Measurements from ENCODE around the gene TNFRSF1A.
A peak's percentile ranks its signal among the peaks of the same experiment; 100 is the strongest.

TNFRSF1A gene

DNA sequence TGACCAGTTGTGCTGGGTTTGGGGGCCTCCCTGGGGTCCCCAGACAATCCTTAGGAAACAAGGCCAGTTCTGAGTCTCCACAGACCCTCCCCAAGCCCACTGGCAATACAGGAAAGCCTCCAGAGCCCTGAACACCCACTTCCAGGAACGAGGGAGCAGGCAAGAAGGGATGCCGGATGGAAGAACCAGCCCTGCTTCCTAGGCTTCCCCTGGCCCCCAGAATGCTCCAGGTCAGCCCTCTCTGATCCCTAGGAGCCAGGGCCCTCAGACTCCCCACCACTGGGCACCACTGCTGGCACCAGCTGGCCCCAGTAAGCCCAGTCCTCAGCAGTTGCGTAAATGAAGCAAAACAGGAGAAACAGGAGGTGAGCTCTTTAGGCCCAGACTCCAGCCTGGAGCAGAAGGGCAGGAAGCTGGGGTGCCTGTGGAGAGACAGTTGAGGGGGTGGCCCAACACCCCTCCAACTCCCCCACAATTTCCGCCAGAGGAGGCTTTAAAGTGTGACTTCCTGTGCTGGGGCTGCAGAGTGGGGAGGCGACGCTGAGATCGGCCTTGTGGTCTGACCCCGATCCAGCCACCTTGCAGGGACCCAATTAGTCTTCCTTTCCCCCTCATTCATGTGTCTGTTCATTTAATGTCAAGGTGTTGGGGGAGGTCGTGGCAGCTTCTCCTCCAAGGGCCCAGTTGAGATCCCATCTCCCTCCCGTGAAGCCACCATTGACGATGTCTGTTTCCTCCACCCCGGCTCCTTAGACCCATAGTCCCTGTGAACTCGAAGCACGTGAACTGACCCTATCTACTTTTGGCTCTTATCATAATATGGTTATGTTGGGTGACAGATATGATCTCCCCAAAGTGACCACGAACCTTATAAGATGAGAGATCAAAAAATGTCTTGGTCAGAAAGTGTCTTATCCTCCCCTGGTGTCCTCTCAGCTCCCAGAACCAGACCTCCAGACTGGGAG is 4.7 kb downstream of the TNFRSF1A start:
- no peak for DNase-seq (ENCODE audit: low read depth)

DNA sequence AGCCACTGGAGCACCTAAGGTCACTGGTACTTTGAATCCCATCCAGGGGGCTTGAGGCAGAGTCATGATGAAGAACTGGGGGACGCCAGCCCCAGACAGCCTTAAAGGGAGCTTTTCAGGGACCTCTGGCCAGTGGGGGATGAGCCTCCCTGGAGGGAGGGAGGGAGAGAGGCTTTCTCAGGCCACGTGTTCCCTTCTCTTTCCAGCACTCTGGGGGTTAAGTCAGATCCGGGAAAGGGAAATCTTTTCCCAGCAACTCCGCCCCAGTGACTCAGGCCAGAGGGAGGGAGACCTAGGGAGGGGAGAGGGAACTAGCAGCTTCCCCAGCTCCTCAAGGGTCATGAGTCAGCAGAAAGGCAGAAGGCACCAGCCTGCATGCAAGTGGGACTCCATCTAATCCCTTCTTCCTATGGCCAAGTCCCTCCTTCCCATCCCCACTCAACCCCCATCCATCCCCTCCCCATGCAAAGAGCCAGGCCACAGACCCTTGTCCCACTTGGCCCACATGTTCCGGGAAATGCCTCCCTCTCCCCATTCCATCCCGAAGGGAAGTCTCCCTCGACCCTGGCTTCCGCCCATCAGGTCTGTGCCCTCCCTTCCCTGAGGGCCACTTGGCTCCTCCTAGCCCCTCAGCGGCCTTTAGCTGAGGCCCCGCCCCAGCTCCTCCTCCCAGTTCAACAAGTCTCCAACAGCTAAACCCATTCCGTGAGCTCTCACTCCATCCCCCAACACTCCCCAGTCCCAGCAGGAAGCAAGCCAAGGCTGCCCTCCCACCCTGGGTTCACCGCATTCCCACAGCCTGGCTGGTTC is 5.6 kb downstream of the TNFRSF1A start:
- DNase-seq (ENCODE audit: low read depth): peak; percentile 100

DNA sequence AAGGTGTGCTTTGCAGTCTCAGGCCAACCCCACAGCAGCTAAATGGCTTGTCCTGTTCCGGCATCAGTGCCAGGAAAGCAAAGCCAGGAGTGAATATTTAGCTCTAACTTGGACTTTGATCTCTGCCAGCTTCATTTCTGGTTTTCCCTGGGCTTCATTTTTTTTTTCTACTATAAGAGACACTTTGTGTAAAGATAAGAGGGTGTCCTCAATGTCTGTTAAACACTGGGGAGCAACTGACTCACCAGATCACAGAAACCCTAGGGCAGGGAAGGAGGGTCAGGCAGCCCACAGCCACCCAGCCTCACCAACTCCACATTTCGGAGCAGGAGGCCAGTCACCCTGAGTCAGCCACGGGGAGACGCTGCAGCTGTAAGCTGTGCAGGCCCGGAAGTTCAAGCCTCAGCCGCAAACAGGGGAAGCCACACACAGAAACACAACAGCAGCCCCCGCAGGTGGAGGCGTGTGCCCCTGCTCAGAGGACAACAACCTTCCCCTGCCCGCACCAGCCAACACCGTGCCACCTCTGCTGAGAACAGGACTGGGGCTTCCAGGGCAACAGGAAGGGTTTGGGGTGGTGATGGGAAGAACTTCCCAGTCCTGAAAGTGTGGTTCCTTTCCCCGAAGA is 6.3 kb downstream of the TNFRSF1A start:
- DNase-seq (ENCODE audit: low read depth): peak; percentile 53

DNA sequence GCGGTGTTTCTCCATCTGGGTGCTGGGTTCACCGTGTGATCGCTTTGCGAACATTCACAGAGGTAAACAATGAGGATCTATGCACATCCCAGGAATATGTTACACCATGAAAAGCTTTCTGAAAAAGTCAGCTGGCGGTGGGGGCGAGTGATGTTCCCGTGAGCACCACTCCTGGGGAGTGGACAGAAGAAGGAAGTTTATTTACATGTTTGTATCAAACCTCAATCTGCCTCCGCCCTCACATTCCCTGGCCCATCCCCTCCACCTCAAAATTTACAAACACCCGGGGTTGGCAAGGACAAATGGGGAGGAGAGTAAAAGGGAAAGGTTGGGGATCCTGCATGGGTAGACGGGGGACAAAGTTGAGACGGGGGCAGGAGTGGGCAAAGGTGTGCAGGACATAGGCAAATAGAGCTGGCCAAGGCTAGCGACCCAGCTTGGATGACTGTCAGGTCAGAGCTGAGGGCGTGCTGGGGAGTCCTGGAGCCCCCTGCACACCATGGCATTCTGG is 6.9 kb downstream of the TNFRSF1A start:
- DNase-seq (ENCODE audit: low read depth): no peak

DNA sequence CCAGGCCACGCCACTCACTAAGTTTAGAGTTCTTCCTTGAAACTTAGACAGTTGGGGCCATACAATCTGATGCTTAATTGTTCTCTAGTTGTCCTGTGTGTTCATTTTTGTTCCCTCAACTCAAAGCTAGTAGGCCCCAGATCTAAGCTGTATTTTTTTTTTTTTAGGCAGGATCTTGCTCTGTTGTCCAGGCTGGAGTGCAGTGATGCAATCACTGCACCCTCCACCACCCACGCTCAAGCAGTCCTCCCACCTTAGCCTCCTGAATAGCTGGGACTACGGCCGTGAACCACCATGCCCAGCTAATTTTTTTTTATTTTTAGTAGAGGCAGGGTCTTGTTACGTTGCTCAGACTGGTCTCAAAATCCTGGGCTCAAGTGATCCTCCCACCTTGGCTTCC is 7.5 kb downstream of the TNFRSF1A start:
- no peak for DNase-seq (ENCODE audit: low read depth)

DNA sequence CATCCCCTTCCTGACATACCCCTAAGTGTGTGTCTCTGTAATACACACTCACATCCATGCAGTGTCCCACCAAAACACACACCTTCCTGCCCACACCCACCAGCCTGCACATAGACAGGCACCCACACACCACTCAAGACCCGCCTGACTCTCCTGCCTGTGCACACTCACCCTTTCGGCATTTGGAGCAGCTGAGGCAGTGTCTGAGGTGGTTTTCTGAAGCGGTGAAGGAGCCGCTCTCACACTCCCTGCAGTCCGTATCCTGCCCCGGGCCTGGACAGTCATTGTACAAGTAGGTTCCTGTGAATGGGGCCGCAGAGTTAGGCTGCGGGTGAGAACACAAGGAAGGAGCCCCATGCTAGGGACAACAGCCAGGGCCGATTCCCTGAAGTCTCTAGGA is 8.3 kb downstream of the TNFRSF1A start:
- no peak for DNase-seq (ENCODE audit: low read depth)

DNA sequence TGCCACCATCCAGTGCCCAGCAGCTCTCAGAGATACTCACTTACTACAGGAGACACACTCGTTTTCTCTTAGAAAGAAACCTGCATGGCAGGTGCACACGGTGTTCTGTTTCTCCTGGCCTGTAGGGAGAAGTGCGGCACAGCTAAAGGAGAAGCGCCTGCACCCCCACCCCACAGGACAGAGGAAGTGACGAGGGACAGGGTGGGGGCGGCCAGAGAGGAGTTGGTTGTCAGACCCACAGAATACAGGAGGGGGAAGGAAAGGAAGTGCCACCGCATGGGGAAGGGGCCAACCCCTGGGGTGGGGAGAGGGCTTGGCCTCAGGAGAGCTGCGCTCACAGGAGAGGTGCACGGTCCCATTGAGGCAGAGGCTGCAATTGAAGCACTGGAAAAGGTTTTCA is 8.8 kb downstream of the TNFRSF1A start:
- no peak for DNase-seq (ENCODE audit: low read depth)

DNA sequence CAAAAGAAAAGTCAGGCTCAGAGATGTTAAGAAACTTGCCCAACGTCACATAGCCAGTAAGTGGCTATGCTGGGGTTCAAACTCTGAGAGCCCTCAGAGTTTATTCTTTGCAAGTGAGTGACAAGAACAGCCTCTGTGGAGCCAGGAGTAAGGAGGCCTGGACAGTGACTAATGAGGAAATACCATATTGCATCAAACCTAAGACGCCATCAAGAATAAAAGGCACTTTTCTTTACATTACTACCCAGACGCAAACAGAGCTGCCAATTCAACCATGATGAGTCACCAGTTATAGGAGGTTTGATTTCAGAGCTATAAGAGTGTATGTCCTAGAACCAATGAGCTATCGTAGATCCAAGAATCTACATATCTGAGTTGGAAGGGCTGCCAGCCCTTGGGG is 9.4 kb downstream of the TNFRSF1A start:
- peak; percentile 77 for DNase-seq (ENCODE audit: low read depth)

DNA sequence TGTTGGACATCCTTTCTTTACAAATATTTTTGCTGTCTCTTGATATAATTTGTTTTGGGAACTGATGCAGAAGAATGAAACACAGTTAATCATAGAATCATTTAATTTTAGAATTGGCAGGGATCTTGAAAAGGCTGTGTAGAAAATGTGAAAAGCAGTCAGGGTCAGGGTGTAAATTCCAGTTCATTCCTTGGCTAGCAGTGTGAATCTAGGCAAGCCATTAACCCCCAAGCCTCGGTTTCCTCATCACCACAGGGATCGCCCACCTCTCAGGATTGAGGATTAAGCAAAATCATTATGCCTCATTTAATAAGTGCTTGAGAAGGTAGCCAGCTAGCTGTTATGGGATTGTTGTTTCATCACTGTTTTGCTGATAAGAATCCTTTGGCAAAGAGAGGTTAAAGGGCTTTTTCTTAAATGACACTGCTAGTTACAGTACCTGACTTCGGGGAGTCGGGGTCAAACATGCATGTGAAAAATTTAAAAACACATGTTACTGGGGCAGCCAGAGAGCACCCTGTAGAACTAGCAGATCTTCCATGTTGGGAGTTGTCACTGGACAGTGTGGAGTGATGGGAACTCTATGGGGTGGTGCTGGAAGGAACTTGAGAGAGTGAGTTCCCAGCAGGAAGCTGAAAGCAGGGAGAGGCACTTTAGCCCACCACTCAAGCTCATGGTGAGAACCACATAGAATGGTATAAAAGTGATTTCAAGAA is 10.7 kb downstream of the TNFRSF1A start:
- DNase-seq (ENCODE audit: low read depth): no peak

DNA sequence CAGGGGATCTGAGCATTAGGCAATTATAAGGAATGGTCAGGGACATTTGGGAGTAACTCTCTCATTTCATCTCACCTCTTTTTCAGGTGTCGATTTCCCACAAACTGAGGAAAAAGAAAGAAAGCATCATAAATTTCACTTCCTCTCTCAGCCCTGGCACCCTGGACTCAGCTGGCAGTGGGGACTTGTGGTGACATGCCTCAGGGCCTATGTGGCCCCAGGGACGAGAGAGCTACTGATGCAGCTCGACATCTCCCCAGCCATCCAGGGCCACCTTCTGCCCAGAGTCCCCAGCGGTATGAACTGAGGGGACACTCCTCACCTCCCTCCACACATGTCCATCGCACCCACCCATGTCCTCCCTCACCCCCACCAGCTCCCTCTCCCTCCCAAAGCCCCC is 11.7 kb downstream of the TNFRSF1A start:
- no peak for DNase-seq (ENCODE audit: low read depth)

DNA sequence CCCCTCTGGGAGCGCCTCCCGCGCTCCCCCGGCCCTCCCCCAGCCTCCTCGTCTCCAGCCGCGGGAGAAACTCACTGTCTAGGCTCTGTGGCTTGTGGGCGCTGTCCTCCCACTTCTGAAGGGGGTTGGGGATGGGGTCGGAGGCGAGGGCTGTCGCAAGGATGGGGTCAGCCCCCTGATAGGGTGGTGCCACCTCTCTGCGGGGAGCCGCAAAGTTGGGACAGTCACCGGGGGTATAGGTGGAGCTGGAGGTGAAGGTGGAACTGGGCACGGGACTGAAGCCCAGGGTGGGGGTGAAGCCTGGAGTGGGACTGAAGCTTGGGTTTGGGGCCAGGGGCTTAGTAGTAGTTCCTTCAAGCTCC is 12.2 kb downstream of the TNFRSF1A start:
- DNase-seq (ENCODE audit: low read depth): no peak

DNA sequence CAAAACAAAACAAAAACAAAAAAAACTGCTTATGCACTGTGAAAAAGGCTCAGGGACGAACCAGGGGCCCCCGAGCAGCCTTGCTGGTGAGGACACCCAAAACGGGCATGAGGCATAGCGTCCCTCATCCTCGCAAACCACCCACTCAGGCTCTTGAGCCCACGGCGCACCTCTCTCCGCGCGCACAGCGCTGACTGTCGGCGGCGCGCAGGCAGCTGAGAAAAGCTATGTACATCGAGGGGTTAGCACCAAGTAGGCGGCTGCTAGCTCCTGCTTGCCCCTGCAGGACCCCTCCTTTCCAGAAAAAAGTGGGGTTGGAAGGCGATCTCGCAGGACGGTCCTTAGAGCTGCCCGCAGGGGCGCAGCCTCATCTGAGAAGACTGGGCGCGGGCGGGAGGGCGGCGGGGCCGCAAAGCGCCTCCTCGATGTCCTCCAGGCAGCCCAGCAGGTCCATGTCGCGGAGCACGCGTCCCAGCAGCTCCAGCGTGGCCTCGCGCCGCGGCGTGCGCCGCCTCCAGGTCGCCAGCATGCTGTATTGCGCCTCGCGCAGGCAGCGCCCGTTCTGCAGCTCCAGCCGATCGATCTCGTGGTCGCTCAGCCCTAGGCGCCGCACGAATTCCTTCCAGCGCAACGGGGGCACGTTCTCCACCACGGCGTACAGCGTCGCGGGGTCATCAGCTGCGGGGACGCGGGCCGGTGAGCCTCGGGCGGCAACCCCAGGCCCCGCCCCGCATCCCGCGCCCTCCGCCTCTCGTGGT is 12.8 kb downstream of the TNFRSF1A start:
- DNase-seq (ENCODE audit: low read depth): no peak

DNA sequence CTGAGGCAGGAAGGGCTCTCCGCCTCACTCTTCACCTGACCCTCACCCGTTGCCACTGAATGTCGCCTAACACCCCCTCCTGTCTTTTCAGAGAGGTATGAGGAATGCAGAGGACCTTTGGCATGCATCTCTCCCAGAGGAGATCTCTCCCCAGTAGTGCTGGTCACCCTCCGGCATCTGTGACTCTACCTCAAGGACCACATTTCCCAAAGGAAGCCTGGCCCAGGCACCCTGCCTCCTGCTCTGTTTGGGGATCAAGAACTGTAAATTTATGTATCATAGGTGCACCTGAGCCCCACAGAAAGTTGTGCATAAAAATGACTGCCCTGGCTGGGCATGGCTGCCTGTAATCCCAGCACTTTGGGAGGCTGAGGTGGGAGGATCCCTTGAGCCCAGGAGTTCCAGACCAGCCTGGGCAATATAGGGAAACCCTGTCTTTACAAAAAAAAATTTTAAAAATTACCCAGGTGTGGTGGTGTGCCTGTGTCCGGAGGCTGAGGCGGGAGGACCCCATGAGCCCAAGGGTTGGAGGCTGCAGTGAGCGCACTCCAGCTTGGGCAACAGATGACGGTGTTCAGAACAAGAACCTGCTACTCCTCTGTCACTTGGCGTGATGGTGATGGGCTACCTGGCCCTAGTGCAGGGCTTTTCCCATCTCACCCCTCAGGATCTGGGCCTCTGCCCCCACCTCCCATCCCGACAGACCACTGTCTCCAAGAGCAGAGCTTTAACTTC is 13.7 kb downstream of the TNFRSF1A start:
- no peak for DNase-seq (ENCODE audit: low read depth)

DNA sequence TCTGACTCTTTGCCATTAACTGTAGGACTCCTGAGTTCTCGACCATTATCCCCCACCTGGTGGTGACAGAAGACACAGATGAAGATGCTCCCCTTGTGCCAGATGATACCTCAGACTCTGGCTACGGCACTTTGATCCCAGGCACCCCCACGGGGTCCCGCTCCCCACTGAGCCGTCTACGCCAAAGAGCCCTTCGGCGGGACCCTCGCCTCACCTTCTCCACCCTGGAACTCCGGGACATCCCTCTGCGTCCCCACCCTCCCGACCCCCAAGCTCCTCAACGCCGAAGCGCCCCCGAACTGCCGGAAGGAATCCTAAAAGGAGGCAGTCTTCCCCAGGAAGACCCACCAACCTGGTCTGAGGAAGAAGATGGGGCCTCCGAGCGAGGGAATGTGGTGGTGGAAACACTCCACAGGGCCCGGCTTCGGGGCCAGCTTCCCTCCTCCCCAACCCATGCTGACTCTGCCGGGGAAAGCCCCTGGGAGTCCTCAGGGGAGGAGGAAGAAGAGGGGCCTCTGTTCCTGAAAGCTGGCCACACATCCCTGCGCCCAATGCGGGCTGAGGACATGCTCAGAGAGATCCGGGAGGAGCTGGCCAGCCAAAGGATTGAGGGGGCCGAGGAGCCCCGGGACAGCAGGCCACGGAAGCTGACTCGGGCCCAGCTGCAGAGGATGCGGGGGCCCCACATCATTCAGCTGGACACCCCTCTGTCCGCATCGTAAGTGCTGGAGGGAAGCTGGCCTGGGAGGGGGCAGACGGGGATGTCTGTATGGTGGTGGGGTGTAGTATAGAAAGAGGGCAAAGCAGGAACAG is 14.4 kb downstream of the TNFRSF1A start:
- no peak for DNase-seq (ENCODE audit: low read depth)

DNA sequence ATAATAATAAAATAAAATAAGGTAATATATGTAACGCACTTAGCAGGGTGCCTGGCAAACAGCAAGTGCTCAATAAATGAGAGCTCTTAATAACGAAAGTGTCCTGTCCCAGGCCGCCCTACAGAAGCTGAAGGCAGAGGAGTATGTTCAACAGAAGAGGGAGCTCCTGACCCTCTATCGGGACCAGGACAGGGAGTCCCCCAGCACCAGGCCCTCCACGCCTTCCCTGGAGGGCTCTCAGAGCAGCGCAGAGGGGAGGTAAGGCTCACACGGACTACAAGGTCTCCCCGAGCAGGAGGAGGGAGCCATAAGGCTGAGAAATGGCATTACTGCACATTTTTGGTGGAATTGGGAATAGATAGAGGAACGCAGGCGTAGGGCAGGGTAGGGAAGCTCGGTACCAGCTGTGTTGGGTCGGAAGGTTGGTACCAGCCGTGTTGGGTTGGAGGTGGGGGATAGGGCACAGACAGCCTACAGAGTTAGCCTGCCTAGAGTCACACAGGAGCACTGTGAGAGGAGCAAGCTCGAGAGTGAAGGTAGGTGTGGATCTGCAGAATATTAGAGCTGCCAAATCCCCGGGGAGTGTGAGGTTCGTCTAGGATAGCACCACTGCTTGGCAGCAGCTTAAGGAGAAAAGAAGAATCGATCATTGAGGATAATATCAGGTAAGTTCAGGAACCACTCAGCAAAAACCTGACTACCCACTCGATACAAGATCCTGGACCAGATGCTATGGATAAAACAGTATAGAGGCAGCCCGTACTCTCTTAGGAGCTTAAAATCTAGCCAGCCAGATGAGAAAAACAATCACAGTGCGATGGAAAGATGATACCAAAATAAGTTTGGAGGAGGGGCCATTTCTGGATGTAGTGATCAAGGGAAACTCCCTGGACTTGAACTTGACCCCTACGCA is 15.3 kb downstream of the TNFRSF1A start:
- DNase-seq (ENCODE audit: low read depth): peak; percentile 63

DNA sequence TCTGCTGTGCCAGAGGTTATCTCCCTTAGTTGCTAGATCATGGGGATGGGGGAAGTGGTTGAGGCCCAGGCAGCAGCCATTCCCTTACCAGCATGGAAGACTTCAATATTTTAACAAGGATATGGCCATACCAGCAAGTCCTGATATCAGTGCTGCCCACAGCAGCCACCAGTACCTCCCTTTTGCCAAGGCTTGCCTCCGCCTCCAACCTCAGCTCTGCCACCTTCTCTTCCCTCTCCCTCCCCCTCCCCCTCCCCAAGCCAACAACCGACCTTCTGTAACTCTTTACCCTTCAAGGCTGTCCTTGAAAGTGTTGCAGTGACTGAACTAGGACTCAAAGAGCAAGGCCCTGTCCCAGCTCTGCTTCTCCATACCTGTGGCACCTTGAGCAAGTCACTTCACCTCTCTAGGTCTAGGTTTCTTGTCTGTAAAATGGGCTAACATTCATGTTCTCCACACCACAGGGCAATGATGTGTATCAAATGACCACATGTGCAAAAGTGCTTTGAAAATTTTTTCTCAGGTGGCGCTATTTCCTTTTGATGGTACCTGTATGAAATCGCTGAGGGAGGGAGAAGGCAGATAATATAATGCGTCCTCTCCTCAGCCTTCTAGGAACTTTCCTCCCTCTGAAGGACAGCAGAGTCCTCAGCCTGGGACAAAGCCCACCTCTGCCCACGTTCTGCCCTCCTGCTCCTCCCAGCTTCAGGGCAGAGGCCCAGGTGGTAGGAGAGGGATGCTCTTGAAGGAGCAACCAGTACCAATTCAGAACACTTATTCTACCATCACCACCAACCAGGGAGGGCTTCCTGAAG is 16.7 kb downstream of the TNFRSF1A start:
- DNase-seq (ENCODE audit: low read depth): no peak

DNA sequence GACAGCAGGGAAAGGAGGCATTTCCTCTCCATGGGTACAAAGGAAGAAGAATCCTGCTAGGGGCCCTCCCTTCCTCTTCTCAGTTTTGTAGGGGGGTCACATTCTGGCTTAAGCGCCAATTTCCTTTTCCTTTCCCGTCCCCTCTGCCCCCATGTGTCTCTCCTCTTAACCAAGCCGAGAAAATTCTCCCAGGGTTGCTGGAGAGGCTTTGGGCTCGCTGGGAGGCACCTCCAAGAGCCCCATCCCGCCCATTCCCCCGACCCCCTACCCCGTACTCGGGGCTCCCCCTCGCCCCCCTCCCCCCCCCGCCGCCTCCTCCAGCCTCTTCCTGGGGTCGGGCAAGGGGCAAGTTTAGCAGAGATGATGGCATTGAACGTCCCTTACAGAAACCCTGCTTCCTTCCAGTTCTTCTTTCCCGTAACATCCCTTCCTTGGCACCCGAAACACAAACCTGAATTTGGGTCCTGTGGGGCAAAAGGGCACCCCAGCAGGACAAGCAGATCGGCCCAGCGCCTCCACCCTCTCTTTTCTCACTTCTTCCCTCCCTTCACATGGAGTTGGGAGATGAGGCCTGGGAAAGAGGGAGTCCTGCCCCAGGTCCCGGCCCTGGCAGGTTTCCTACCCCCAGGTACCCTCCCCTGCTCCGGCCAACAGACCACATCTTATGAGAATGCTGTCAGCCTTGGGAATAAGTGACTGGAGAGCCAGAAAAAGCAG is 17.7 kb downstream of the TNFRSF1A start:
- DNase-seq (ENCODE audit: low read depth): no peak

Data from fibroblast of the conjunctiva (primary cell).